PC-3 (cell line): Measurements from ENCODE around the gene LEF1.

Source experiments
- EZH2 ChIP-seq: fragments of 300-600 bp; sonication (generic); IDR thresholded peaks from one replicate; pipeline ENCODE4 v1.6.1; 2017; ENCODE audit warnings: antibody characterized with exemption, mild to moderate bottlenecking, low read length; ENCODE audit not compliant: unreplicated experiment
- EZH2phosphoT487 ChIP-seq: fragments of 300-600 bp; sonication (generic); IDR thresholded peaks from 2 replicates; pipeline ENCODE4 v1.6.1; 2018; ENCODE audit warnings: mild to moderate bottlenecking, antibody characterized with exemption, low read length, borderline replicate concordance
- TF ChIP-seq, protein P1 (sequence below): fragments of 300-600 bp; sonication (generic); conservative IDR thresholded peaks from 2 replicates; pipeline ENCODE4 v1.5.1; 2017; ENCODE audit warnings: antibody characterized with exemption, low read depth, mild to moderate bottlenecking, low read length

DNA sequence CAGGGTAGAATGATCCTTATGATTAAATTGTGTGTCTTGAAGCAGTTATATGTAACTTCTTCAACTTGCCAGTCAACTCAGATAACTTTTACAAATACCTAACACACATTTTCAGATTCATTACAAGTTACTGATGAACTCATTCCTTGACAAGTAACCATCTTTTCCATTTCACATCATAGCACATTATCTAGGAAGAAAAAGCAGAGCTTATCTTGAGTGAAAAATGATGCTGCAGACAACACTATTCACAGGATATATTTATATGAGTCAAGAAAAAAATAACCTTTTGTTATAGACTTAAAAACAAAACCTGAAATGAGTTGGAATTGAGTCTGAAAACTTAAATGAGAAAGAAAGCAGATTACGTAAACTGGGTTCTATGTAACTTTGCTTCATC is 68.9 kb downstream of the LEF1 start:
- TF ChIP-seq, protein P1, sequence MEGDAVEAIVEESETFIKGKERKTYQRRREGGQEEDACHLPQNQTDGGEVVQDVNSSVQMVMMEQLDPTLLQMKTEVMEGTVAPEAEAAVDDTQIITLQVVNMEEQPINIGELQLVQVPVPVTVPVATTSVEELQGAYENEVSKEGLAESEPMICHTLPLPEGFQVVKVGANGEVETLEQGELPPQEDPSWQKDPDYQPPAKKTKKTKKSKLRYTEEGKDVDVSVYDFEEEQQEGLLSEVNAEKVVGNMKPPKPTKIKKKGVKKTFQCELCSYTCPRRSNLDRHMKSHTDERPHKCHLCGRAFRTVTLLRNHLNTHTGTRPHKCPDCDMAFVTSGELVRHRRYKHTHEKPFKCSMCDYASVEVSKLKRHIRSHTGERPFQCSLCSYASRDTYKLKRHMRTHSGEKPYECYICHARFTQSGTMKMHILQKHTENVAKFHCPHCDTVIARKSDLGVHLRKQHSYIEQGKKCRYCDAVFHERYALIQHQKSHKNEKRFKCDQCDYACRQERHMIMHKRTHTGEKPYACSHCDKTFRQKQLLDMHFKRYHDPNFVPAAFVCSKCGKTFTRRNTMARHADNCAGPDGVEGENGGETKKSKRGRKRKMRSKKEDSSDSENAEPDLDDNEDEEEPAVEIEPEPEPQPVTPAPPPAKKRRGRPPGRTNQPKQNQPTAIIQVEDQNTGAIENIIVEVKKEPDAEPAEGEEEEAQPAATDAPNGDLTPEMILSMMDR = no peak
- TF ChIP-seq EZH2 (no peak), EZH2phosphoT487 (no peak)
